IMR-90 (cell line): ENCODE data around the gene INPP5A.

Source experiments
- BHLHE40 ChIP-seq: fragments of 150-350 bp; IDR thresholded peaks from 2 replicates; pipeline ENCODE4 v1.6.1; 2016; ENCODE audit warnings: mild to moderate bottlenecking, low read depth, low read length
- FOS ChIP-seq: fragments of 150-350 bp; IDR thresholded peaks from 2 replicates; pipeline ENCODE4 v1.6.1; 2016; ENCODE audit warnings: low read depth, low read length
- MAFK ChIP-seq: IDR thresholded peaks from 2 replicates; pipeline ENCODE4 v1.6.1; 2012; ENCODE audit warnings: low read depth, low read length, improper control_type of control experiment
- MAZ ChIP-seq: IDR thresholded peaks from 2 replicates; pipeline ENCODE4 v1.6.1; 2012; ENCODE audit warnings: low read depth, mild to moderate bottlenecking, low read length, improper control_type of control experiment, moderate library complexity, borderline replicate concordance
- NFE2L2 ChIP-seq: fragments of 150-350 bp; IDR thresholded peaks from 2 replicates; pipeline ENCODE4 v1.6.1; 2016; ENCODE audit warnings: low read depth, mild to moderate bottlenecking, low read length
- POLR2A ChIP-seq: IDR thresholded peaks from 2 replicates; pipeline ENCODE4 v1.6.1; 2012; ENCODE audit warnings: mild to moderate bottlenecking, low read depth, low read length
- RCOR1 ChIP-seq: IDR thresholded peaks from 2 replicates; pipeline ENCODE4 v1.6.1; 2012; ENCODE audit warnings: mild to moderate bottlenecking, low read length, improper control_type of control experiment; ENCODE audit not compliant: insufficient replicate concordance
- RFX5 ChIP-seq: IDR thresholded peaks from 2 replicates; pipeline ENCODE4 v1.8.0; 2012; ENCODE audit warnings: low read depth, mild to moderate bottlenecking, low read length, moderate library complexity
- SMC3 ChIP-seq: fragments of 150-350 bp; IDR thresholded peaks from 2 replicates; pipeline ENCODE4 v1.6.1; 2016; ENCODE audit warnings: low read depth, mild to moderate bottlenecking, antibody characterized with exemption, low read length, moderate library complexity
- TF ChIP-seq, protein P1 (sequence below): conservative IDR thresholded peaks from 2 replicates; pipeline ENCODE4 v1.5.1; 2012; ENCODE audit warnings: mild to moderate bottlenecking, low read depth, low read length, improper control_type of control experiment
- TF ChIP-seq, protein P2 (sequence below): fragments of 150-350 bp; IDR thresholded peaks from 2 replicates; pipeline ENCODE4 v1.6.1; 2017; ENCODE audit warnings: mild to moderate bottlenecking, antibody characterized with exemption, low read length, low read depth

DNA sequence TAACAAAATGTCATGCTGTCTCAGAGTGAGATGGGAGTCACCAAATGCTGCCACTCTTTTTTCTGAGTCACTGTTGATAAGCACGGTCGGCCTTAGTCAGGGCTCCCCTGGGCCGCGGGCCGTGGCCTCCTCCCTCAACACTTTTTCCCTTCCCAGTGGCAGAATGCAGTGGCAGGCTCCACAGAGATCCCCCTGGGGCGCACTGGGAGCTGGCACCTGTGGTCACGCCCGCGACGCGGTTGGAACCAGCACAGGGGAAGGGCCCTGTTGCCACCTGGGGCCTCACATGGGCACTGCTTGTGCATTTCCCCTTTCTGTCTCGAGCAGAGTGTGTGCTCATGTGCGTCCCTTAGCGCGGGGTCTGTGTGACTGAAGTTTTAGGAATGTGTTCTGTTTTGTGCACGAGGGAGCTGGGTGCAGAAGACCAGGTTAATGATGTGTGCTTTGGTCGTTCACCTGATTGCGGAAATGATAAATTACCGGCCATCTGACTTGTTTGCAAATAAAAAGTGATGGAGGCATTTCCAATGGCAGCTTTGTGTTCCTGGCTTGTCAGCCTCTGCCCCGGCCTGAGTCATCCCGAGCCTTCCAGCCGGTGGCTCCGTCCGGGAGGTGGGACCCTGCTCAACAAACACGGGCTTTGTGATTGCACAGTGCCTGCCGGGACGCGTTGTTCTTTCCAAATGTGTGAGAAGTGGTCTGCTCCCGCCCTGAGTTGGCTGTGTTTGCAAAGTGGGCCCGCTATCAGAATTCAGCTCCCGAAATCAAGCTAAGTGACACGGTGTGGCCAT is 147.7 kb downstream of the INPP5A start:
- TF ChIP-seq, protein P1, sequence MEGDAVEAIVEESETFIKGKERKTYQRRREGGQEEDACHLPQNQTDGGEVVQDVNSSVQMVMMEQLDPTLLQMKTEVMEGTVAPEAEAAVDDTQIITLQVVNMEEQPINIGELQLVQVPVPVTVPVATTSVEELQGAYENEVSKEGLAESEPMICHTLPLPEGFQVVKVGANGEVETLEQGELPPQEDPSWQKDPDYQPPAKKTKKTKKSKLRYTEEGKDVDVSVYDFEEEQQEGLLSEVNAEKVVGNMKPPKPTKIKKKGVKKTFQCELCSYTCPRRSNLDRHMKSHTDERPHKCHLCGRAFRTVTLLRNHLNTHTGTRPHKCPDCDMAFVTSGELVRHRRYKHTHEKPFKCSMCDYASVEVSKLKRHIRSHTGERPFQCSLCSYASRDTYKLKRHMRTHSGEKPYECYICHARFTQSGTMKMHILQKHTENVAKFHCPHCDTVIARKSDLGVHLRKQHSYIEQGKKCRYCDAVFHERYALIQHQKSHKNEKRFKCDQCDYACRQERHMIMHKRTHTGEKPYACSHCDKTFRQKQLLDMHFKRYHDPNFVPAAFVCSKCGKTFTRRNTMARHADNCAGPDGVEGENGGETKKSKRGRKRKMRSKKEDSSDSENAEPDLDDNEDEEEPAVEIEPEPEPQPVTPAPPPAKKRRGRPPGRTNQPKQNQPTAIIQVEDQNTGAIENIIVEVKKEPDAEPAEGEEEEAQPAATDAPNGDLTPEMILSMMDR, result no peak
- TF ChIP-seq NFE2L2 (peak; percentile 34; the same call in 1 of the 2 replicates), POLR2A (no peak), MAZ (no peak), BHLHE40 (no peak; the same call in 1 of the 2 replicates), MAFK (no peak), SMC3 (no peak), RFX5 (no peak), FOS (peak; percentile 38; the same call in 1 of the 2 replicates), RCOR1 (no peak)
- TF ChIP-seq, protein P2, sequence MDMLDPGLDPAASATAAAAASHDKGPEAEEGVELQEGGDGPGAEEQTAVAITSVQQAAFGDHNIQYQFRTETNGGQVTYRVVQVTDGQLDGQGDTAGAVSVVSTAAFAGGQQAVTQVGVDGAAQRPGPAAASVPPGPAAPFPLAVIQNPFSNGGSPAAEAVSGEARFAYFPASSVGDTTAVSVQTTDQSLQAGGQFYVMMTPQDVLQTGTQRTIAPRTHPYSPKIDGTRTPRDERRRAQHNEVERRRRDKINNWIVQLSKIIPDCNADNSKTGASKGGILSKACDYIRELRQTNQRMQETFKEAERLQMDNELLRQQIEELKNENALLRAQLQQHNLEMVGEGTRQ, result no peak
